Smooth muscle cell of the umbilical artery (primary cell): ENCODE data around the gene ZNF414. TPM values are rescaled to one million over a fixed set of nuclear protein-coding genes. Genes with fewer than 3 reads are reported as not detected.

Experiments used
- total RNA-seq: library from RNA; depleted of rRNA; stranded (reverse); fragments of >200 nt; gene quantifications from 2 replicates; pipeline ENCODE4 v1.2.3, GENCODE V29; 2014

ZNF414 gene
- 7.6 and 9.5 TPM in 2 replicates for total RNA-seq

GRCh38 chr19:8513687-8514504, at the start of gene ZNF414:
TSS of gene ZNF414 (minus strand) at chr19:8514167. CDS start at chr19:8514046, 121 bp downstream.

Other genes starting within 250 kb of the ZNF414 start
- 49.6 and 52.1 TPM in 2 replicates for gene CD320, start 205.8 kb downstream of the ZNF414 start, total RNA-seq
- gene NDUFA7, start 192.8 kb downstream of the ZNF414 start, total RNA-seq = 6.8 and 8.0 TPM in 2 replicates
- 200 and 362 TPM in 2 replicates for gene RPS28, start 192.7 kb downstream of the ZNF414 start, total RNA-seq
- 0.18 TPM in 1 of 2 replicates, not detected in the other for gene KANK3, start 170.9 kb downstream of the ZNF414 start, total RNA-seq
- gene ANGPTL4, start 150.0 kb downstream of the ZNF414 start, total RNA-seq = 8.6 and 13.4 TPM in 2 replicates
- gene RAB11B, start 123.8 kb downstream of the ZNF414 start, total RNA-seq = 37.1 and 73.7 TPM in 2 replicates
- gene MARCHF2, start 100.9 kb downstream of the ZNF414 start, total RNA-seq = 64.3 and 76.9 TPM in 2 replicates
- gene HNRNPM, start 69.2 kb downstream of the ZNF414 start, total RNA-seq = 44.8 and 68.2 TPM in 2 replicates
- not detected in 2 replicates for gene PRAM1, start 11.5 kb downstream of the ZNF414 start, total RNA-seq
- under 0.01 and 0.05 TPM in 2 replicates for gene MYO1F, start 63.3 kb upstream of the ZNF414 start, total RNA-seq
- gene ADAMTS10, start 96.5 kb upstream of the ZNF414 start, total RNA-seq = 11.9 and 21.7 TPM in 2 replicates
- not detected in 2 replicates for gene NFILZ, start 116.5 kb upstream of the ZNF414 start, total RNA-seq
- not detected in 2 replicates for gene ACTL9, start 184.6 kb upstream of the ZNF414 start, total RNA-seq
- not detected in 2 replicates for gene OR2Z1, start 207.5 kb upstream of the ZNF414 start, total RNA-seq